Pons (tissue), 1 donor: ENCODE results near the gene DGKB.

Experiments used
- DNase-seq: peaks from one replicate; pipeline ENCODE4 v3.0.0-alpha.2; 2016; ENCODE audit warnings: low spot score

The DGKB gene

DNA sequence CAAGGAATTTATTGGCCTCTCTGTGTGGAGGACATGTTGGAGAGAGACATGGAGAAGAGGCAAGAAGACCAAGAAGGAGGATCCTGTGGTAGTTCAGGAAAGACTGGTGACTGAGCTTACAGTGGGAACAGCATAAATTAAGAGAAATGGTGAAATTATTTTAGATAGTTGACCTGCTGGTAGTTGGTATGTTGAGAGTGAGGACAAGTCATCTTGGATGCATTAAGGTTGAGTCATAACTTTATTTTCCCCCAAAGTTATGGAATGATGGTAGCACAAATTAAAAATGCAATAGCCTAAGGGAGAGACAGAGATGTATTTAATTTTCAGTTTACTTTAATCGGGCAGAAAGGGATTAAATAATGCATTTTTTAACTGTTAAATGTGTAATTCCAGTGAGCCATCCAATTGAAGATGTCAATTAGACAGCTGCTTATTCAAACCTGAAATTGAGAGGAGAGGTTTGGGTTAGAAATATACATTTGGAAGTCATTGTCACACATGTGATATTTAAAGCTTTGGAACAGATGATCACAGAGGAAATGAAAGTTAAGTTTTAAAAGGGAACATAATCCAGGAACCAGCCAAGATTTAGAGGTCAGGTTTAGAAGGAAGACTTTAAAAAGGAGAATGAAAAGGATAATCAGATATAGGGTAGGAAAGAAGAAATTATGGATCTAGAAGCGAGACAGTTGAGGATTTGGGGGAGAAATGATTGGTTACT, 80.6 kb downstream of the DGKB start:
- no peak for DNase-seq

GRCh38 chr7:14818871-14819270, 83.7 kb downstream of the DGKB start:
- no peak for DNase-seq

DNA sequence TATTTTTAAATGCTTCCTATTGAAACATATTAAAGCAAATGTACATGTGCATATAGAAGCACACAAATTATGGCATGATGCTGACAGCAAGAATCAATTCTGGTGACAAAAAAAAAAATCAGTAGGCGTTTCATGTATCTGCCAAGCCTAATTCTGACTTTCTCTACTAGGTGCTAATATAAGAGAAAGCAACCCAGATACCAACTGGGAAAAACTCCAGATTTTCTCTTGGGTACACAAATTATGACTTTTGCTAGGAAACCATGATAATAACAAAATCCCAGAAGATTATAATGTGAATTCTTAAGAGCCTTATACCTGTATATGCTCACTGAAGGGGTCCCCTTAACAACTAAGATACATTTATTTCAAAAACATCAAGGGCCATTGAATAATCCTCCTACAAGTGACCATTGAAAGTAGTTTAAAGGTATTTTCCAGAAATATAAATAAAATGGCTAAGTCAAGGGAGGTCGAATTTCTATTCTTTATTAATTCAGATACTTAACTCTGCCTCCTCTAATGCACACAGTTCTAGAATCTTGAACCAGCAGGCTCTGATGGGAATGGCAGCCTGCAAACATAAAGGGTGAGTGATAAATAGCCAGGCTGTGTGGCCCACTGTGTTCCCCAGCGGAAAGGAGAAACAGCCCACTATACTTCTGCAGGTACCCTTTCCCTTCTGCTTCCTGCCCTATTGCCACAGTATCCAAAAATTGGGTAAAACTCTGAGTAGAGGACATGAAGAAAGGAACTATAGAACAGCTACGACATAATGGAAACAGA, 84.5 kb downstream of the DGKB start:
- DNase-seq: no peak

- no peak for DNase-seq
Observed at GRCh38 chr7:14807507-14807906, 95.0 kb downstream of the DGKB start.

- no peak for DNase-seq
Observed at GRCh38 chr7:14806891-14807290, 95.7 kb downstream of the DGKB start.

DNA sequence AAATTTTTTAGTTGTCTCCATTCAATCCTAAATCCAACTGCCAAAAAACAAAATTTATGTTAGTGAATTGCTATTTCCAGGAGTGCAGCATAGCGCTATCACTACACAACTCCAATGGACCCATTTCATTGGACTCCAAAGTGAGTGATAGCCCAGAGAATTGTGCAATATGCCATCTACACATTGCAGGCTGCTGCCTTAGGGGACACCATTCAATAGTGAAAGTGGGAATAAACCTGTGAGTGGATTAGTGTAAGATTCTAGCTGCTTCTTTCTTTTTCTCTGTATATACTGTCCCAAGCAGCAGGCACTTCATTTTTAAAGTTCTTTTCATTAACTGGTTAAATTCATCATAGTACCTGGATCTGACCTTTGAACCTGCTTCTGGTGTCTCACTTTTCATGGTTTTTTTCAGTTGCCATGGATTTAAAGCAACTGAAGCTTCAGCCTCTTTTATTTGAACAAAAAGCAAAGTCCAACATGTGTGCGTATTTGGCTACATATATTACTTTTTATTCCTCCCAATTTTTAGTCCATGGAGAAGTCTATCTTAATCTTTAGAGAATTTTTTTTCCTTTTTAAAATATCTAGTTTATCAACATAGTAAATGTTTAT, 97.3 kb downstream of the DGKB start:
- no peak for DNase-seq

- DNase-seq: no peak
Observed at GRCh38 chr7:14800664-14801063, 101.9 kb downstream of the DGKB start.

GRCh38 chr7:14793151-14793550, 109.4 kb downstream of the DGKB start:
- DNase-seq: no peak

DNA sequence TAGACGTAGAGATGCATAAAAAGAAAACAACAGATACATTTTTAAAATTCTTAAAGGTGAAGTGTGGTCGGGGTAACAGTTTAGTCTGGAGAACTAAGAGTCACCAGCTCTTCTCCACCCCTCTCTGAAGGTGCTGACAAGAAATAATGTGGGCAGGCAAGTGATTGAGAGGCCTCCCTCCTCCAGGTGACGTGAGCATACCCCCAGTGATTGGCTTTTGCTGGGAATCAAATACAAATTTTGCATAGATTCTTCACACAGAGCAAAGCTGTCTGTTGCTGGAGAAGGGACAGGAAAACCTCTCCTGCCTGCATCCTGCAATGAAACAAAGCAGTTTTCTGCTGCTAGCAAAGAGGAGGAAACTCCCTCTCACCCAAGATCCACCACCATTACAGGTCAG, 115.0 kb downstream of the DGKB start:
- no peak for DNase-seq

DNA sequence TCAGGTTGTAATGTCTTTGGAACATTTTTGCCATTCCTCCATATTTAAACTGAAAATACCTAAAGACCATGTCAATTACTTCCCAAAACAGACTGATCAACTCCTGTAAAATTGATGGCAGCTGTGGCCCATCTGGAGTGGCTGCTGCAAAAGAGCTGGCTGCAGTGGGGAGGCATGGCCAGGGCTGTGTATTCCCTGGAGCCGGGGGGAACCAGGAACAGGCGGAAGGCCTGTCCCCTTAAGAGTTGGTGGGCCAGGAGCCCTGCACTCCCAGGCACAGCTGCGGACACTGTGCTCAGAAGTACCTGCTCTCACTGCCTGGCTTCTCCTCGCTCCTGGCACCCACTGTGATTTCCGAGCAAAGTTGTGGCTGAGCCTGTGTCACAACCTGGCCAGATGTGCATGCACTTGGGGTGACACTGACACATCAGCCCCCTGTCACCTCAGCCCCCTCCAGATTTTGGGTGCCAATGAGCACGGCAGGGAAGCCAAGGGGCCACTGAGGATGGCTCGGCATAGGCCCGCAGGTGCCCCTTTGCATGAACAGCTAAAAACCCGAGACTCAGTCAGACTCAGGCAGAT, 116.1 kb downstream of the DGKB start:
- no peak for DNase-seq

DNA sequence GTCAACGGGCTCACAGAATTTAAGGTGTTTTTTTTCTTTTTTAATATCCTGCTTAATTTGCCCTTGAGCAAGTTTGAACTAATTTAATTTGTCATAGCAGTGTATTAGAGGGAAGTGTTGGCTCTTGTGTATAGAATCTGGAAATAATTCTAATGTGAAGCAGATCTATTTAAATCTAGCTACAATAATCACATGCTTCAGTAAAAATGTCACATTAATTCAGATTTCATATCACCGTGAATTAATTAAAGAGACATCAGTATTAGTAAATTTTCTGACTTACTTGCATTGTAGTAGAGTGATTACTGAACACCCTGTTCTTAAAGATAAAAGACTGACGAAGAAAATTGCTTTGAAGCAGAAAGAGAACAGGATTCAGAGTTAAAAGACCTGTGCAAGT, 124.7 kb downstream of the DGKB start:
- DNase-seq: no peak

DNA sequence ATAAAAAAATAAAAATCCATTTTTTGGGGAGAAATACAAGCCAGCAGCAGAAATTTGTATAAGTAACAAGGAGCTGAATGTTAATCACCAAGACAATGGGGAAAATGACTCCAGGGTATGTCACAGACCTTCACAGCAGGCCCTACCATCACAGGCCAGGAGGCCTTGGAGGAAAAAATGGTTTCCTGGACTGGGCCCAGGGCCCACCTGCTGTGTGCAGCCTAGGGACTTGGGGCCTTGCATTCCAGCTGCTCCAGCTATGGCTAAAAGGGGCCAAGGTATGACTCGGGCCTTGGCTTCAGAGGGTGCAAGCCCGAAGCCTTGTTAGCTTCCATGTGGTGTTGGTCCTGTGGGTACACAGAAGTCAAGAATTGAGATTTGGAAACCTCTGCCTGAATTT, 126.3 kb downstream of the DGKB start:
- no peak for DNase-seq

DNA sequence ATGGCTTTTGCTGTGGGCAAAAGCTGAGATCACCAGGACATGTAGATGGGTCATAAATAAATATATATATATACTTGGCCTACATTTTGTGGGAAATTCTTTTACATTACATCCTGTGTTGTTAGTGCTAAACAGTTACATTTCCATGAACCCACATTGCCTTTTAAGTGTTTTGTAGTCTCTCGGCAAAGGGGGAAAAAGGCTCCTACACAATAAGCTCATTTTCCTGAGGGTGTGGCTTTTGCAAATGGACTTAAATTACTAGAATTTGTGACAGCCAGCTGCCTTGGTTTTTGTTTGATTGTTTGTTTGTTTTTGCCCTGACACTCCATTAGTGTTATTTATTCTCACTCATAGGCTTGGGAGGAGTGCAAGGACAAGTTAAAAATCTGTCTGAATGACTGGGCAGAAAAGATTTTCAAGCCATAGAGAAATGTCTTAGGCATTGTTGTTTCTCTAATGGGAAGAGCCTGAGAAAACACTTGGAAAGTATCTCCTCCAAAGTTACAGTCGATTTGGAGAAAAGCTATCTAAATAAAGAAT, 128.8 kb downstream of the DGKB start:
- no peak for DNase-seq

GRCh38 chr7:14770614-14771013, 131.9 kb downstream of the DGKB start:
- DNase-seq: no peak

DNA sequence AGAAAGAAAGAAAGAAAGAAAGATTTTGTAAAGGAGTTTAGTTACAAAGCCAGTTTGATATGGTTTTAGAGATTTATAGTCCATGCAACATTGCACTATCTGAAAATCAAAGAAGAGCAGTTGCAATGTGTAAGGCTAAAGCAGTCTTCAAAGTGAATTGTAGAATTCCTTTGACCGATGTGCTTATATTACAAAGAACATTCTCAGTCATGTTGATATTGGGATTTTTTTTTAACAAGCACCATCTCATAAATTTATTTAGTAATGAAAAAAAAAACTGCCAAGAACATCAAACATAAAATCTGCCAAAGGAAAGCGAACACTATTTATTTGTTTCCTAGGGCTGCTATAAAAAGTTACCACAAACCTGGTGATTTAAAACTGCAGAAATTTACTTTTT, 133.3 kb downstream of the DGKB start:
- no peak for DNase-seq

DNA sequence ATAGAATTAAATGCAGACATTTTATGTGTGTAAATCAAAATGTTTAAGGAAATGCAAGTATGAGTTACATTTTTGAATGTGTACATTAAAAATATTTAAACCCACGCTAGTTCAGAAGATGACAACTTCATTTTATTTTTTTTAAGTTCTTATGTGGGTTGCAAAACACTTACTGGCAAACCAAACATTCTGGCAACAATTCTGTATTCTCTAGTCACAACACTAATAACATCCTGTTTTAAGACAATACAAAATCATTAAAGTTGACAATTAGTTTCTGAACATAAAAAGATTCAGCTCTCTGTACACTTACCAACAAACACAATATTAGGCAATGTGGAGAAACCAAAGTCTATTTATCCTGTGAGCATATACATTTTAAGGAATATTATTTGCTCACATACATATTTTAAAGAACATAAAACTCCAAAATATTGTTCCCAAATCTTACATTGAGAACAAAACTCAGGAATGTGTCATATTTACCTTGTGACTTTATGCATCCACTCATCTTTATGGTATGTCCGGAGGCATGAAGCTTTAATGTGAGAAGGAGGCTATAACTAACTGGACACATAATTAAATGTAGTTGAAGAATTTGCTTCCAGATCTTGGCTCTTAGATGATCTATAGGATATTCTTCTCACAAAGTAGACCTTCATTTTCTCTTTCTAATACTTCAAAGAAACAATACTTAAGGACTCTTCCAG, 134.7 kb downstream of the DGKB start:
- DNase-seq: no peak

DNA sequence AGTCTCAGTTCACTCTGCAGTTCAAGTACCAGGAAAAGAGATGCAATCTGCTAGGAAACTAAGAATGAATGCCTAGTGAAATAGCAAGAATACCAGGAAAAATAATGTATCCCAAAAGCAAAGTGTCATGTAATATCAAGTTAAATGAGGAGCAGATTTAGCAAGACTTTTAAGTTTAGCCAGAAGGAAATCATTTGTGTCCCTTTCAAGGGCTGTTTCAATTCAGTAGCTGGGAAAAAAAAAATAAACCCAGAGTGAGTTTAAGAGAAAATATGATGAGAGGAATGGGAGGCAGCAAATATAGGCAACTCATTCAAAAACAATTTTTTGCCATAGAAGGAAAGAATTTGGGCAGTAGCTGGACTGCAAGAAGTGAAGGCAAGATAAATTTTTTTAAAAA, 135.8 kb downstream of the DGKB start:
- DNase-seq: no peak

- DNase-seq: no peak
Observed at GRCh38 chr7:14765731-14766130, 136.8 kb downstream of the DGKB start.

- DNase-seq: no peak
Observed at GRCh38 chr7:14762561-14762960, 140.0 kb downstream of the DGKB start.

GRCh38 chr7:14761510-14762296, 140.8 kb downstream of the DGKB start:
- DNase-seq: peak; percentile 62
